HFF-Myc (cell line): Measurements from ENCODE around the gene UBE2N.

Experiments
- DNase-seq: peaks from one replicate; pipeline ENCODE4 v3.0.0-alpha.2; 2011; ENCODE audit warnings: low read depth; ENCODE audit errors: extremely low read depth
- H3K4me3 ChIP-seq: replicated peaks from 2 replicates; pipeline ENCODE4 v1.5.1; 2011; ENCODE audit warnings: low read depth, mild to moderate bottlenecking, control low read depth, low read length
- TF ChIP-seq, protein P1 (sequence below): IDR thresholded peaks from 2 replicates; pipeline ENCODE4 v1.5.1; 2012; ENCODE audit warnings: mild to moderate bottlenecking, low read depth, low read length, control low read depth; ENCODE audit errors: missing control alignments

UBE2N gene, protein sequence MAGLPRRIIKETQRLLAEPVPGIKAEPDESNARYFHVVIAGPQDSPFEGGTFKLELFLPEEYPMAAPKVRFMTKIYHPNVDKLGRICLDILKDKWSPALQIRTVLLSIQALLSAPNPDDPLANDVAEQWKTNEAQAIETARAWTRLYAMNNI

DNA sequence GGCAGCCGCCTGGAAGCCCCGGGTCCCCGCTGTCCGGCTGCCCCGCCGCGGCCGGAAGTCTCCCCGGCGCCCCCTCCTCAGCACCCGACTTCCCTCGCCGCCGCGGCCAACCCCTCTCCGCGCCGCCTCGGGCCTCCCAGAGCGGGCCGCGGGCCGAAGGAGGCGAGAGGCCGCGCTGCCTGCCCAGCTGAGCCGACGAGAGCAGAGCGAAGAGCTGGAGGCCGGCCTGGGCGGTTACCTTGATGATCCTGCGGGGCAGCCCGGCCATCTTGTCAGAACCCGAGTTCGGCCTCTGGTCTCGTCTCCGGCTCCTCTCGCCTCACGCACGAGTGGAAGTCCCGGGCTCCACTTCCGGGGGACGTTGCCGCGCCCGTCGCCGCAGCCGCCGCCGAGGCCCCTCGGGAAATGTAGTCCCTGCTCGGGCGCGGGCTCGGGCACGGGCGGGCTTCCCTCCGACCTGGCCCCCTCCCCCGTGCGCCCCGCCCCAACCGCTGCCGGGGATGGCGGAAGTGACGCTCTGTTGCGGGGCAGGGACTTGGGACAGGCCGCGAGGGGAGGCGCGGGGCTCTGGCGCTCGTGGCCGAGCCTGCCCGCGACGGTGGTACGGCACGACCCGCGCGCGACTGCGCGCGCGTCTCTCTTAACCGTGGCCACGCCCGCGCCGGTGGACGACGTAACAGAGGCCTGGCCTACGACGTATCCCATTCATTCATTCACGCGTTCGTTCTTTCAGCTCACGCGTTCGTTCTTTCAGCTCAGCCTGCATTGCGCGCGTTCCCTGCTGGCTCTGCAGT is at the start of gene UBE2N:
Gene UBE2N, minus strand, starts transcription at position 331 of the 794 bp plus-strand sequence. Its CDS starts 63 bp downstream, at position 268.
- TF ChIP-seq, protein P1, sequence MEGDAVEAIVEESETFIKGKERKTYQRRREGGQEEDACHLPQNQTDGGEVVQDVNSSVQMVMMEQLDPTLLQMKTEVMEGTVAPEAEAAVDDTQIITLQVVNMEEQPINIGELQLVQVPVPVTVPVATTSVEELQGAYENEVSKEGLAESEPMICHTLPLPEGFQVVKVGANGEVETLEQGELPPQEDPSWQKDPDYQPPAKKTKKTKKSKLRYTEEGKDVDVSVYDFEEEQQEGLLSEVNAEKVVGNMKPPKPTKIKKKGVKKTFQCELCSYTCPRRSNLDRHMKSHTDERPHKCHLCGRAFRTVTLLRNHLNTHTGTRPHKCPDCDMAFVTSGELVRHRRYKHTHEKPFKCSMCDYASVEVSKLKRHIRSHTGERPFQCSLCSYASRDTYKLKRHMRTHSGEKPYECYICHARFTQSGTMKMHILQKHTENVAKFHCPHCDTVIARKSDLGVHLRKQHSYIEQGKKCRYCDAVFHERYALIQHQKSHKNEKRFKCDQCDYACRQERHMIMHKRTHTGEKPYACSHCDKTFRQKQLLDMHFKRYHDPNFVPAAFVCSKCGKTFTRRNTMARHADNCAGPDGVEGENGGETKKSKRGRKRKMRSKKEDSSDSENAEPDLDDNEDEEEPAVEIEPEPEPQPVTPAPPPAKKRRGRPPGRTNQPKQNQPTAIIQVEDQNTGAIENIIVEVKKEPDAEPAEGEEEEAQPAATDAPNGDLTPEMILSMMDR: no peak
- peak within 1 kb of the TSS; percentile 92 for H3K4me3 ChIP-seq
- peak; percentile 69 for DNase-seq

DNA sequence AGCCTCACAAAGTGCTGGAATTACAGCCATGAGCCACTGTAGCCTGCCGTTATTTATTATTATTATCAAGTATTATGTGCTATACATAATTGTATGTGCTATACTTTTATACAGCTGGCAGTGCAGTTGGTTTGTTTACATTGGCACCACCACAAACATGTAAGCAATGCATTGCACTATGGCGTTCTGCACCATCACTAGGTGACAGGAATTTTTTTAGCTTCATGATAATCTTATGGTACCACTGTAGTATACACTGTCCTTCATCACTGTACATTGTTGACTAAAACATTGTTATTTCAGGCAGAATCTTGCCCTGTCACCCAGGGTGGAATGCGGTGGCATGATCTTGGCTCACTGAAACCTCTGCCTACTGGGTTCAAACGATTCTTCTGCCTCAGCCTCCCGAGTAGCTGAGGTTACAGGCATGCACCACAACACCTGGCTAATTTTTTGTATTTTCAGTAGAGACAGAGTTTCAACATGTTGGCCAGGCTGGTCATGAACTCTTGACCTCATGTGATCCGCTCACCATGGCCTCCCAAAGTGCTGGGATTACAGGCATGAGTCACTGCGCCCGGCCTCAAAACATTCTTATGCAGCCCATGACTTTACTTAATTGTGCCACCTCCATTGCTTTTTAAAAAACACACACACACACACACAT is 42.7 kb upstream of the UBE2N start:
- DNase-seq: no peak
- TF ChIP-seq, protein P1: no peak
- H3K4me3 ChIP-seq: no peak overlapping the region

DNA sequence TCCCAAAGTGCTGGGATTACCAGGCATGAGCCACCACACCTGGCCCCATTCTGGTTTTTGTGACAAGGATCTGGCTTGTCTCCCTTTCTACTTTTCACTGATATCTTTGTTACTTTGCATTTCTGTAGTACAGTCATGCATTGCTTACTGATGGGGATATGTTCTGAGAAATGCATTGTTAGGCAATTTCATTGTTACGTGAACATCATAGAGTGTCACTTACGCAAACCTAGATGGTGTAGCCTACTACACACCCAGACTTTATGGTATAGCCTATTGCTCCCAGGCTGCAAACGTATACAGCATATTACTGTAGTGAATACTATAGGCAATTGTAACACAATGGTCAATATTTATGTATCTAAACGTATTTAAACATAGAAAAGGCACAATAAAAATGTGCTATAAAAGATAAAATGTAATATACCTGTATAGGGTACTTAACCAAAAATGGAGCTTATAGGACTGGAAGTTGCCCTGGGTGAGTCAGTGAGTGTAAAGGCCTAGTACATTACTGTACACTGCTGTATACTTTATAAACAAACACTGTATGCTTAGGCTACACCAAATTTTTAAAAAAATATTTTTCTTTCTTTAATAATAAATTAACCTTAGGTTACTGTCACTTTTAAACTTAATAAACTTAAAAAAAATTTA is 41.5 kb upstream of the UBE2N start:
- no peak for DNase-seq
- TF ChIP-seq, protein P1: no peak
- no peak overlapping the region for H3K4me3 ChIP-seq

DNA sequence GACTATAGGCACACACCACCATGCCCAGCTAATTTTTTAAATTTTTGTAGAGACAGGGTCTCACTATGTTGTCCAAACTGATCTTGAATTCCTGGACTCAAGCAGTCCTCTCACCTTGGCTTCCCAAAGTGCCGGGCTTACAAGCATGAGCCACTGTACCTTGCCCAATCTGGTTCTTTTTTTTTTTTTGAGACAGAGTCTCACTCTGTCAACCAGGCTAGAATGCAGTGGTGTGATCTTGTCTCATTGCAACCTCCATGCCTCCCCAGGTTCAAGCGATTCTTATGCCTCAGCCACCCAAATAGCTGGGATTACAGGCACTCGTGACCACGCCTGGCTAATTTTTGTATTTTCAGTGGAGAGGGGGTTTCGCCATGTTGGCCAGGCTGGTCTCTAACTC is 41.0 kb upstream of the UBE2N start:
- TF ChIP-seq, protein P1: no peak
- DNase-seq: no peak
- H3K4me3 ChIP-seq: no peak overlapping the region

DNA sequence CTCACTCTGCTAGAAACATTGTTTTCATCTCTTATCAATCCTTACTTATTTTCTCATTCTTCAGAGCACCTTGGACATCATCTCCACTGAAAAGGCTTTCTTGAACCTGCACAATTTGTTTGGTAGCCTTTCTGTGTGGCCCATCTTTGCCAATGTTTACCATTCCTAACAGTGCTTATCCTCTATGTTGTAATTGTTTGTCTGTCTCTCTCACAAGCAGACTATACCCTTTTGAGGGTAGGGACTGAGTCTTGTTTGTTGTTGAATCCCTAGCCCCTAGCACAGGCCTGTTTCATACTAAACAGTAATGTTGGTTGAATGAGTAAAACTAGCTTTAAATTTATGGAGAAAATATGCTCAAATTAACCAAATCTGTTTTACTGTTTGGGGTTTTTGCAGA is 34.8 kb upstream of the UBE2N start:
- TF ChIP-seq, protein P1: no peak
- H3K4me3 ChIP-seq: no peak overlapping the region
- DNase-seq: no peak

DNA sequence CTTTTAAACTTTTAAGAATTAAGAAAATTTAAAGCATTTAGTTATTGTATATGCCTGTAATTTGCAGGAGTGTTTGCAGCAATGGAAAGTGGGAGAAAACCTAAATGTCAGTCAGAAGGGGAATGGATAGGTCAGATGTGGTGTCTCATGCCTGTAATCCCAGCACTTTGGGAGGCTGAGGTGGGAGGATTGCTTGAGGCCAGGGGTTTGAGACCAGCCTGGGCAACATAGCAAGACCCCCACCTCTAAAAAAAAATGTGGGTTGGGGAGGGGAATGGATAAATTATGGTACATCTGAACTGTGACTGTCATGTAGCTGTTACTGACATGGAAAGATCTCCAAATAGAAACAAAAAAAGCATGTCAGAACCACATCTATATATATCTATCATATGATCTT is 27.6 kb upstream of the UBE2N start:
- DNase-seq: no peak
- TF ChIP-seq, protein P1: no peak
- H3K4me3 ChIP-seq: peak overlapping the region; percentile 99; the same call in 1 of the 2 replicates
